NB4 (cell line): Measurements from ENCODE around the gene LRCOL1.
A peak's percentile ranks its signal among the peaks of the same experiment; 100 is the strongest.

Source experiments
- DNase-seq: peaks from one replicate; pipeline ENCODE4 v3.0.0; 2010; ENCODE audit warnings: low read depth
- H3K4me3 ChIP-seq: one replicate; pipeline ENCODE4 v1.5.1; 2011; ENCODE audit warnings: mild to moderate bottlenecking, low read depth, low read length, moderate library complexity
- CTCF ChIP-seq: IDR thresholded peaks from one replicate; pipeline ENCODE4 v1.5.1; 2012; ENCODE audit warnings: low read depth, low read length
- MAX ChIP-seq: IDR thresholded peaks from 2 replicates; pipeline ENCODE4 v1.6.1; 2011; ENCODE audit warnings: low read depth, low read length
- MYC ChIP-seq: IDR thresholded peaks from 2 replicates; pipeline ENCODE4 v1.6.1; 2011; ENCODE audit warnings: low read depth, low read length
- POLR2A ChIP-seq: IDR thresholded peaks from 2 replicates; pipeline ENCODE4 v1.6.1; 2011; ENCODE audit warnings: mild to moderate bottlenecking; ENCODE audit not compliant: insufficient read length; ENCODE audit errors: extremely low read depth

The LRCOL1 gene

GRCh38 chr12:132642846-132643835 is 32.8 kb upstream of the LRCOL1 start:
- TF ChIP-seq MYC (no peak), MAX (no peak), CTCF (no peak), POLR2A (no peak)
- no peak for DNase-seq
- H3K4me3 ChIP-seq, result no peak overlapping the region

GRCh38 chr12:132641811-132642650 is 31.6 kb upstream of the LRCOL1 start:
- H3K4me3 ChIP-seq, result no peak overlapping the region
- TF ChIP-seq POLR2A (no peak), MAX (no peak), MYC (no peak)
- DNase-seq, result no peak

GRCh38 chr12:132640936-132641335 is 30.6 kb upstream of the LRCOL1 start:
- DNase-seq, result no peak
- no peak overlapping the region for H3K4me3 ChIP-seq
- TF ChIP-seq MYC (no peak), MAX (no peak), POLR2A (no peak), CTCF (no peak)

GRCh38 chr12:132639956-132640520 is 29.7 kb upstream of the LRCOL1 start:
- no peak overlapping the region for H3K4me3 ChIP-seq
- no peak for DNase-seq
- TF ChIP-seq MAX (no peak), MYC (no peak), CTCF (no peak), POLR2A (no peak)

- DNase-seq, result peak; percentile 56
- H3K4me3 ChIP-seq, result no peak overlapping the region
- no peak for TF ChIP-seq MAX
- TF ChIP-seq CTCF, result peak; percentile 95
Measured at GRCh38 chr12:132638541-132639408, 28.4 kb upstream of the LRCOL1 start.
